Activated CD4-positive, alpha-beta T cell treated with anti-CD3 and anti-CD28 coated beads, Interleukin-2, amount 10 ng/mL, durations not matched to agents 7 days and 5 days (primary cell): Measurements from ENCODE around the gene BRAF. TPM values are rescaled to one million over a fixed set of nuclear protein-coding genes. Genes with fewer than 3 reads are reported as not detected.
"Not testable (repeated sequence)": the region's sequence is repeated elsewhere in the genome, so short reads cannot be mapped to it uniquely, and the experiment has no call there.

Experiments
- CTCF ChIA-PET: fragments of 350-600 bp; sonication (Branson Sonifier 250); formaldehyde crosslinking; loops from one replicate; lab custom pipeline; 2021; ENCODE audit warnings: antibody characterized with exemption; lab: Charles Lee
- POLR2A ChIA-PET: fragments of 350-600 bp; sonication (Branson Sonifier 250); formaldehyde crosslinking; loops from one replicate; lab custom pipeline; 2021; ENCODE audit warnings: antibody characterized with exemption; lab: Charles Lee
- DNase-seq: peaks from one replicate; pipeline ENCODE4 v3.0.0-alpha.2; 2020
- H3K27ac Mint-ChIP-seq: one replicate; pipeline ENCODE4 v1.8.0; 2021; ENCODE audit warnings: mild to moderate bottlenecking, moderate library complexity, mixed read lengths
- H3K27me3 Mint-ChIP-seq: one replicate; pipeline ENCODE4 v1.8.0; 2021; ENCODE audit warnings: mixed read lengths
- H3K36me3 Mint-ChIP-seq: one replicate; pipeline ENCODE4 v1.8.0; 2021; ENCODE audit warnings: low read depth, mixed read lengths
- H3K4me1 Mint-ChIP-seq: one replicate; pipeline ENCODE4 v1.8.0; 2021; ENCODE audit warnings: mixed read lengths
- H3K4me3 Mint-ChIP-seq: one replicate; pipeline ENCODE4 v1.8.0; 2021; ENCODE audit warnings: mild to moderate bottlenecking, moderate library complexity, mixed read lengths
- H3K9me3 Mint-ChIP-seq: one replicate; pipeline ENCODE4 v1.8.0; 2021; ENCODE audit warnings: mixed read lengths
- total RNA-seq, 2 experiments: library from RNA; stranded (reverse); gene quantifications; one replicate each; pipeline ENCODE4 v1.2.3, GENCODE V29; 2021

Gene BRAF
- total RNA-seq, 2 experiments from 2014 or later, result 25.6 to 34.1 TPM

DNA sequence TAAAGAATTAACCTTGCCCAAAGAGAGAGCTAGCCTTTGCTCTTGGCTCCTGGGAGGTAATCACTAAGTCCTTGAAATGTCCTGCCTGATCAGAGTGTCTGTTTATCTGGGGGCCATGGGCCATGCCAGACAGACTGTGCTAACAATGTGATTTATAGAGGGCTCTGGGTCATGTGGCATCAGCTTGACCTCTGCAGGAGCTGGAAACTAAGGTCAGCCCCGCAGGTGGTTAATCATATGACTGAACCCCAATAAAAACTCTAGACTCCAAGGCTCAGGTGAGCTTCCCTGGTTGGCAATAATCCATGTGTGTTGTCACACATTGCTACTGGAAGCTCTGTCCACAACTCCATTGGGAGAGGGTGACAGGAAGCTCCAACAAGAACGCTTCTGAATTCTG, 180.7 kb downstream of the BRAF start:
- Mint-ChIP-seq H3K27ac (no peak overlapping the region), H3K4me1 (no peaks in the 10 kb centered on the region), H3K4me3 (no peak overlapping the region), H3K36me3 (peaks cover 13% of the 10 kb centered on the region), H3K27me3 (no peaks in the 10 kb centered on the region), H3K9me3 (peaks cover 2% of the 10 kb centered on the region)
- POLR2A ChIA-PET, result no interaction called here
- DNase-seq, result no peak
- CTCF ChIA-PET, result interaction anchor here (0.7 to 1.6 kb wide), 2 partner anchors 13 to 109 kb away, joined by 3 to 4 read pairs; no protein-coding TSS in a partner anchor

DNA sequence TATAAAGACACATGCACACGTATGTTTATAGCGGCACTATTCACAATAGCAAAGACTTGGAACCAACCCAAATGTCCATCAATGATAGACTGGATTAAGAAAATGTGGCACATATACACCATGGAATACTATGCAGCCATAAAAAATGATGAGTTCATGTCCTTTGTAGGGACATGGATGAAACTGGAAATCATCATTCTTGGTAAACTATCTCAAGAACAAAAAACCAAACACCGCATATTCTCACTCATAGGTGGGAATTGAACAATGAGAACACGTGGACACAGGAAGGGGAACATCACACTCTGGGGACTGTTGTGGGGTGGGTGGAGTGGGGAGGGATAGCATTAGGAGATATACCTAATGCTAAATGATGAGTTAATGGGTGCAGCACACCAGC, 181.5 kb downstream of the BRAF start:
- H3K36me3 Mint-ChIP-seq, result peaks cover 18% of the 10 kb centered on the region
- DNase-seq, H3K9me3 Mint-ChIP-seq, H3K4me1 Mint-ChIP-seq, H3K4me3 Mint-ChIP-seq, H3K27ac Mint-ChIP-seq, H3K27me3 Mint-ChIP-seq, POLR2A ChIA-PET: not testable (repeated sequence)
- CTCF ChIA-PET, result interaction anchor here (1.6 kb wide), 1 partner anchor 14 kb away, joined by 3 read pairs; no protein-coding TSS in a partner anchor

DNA sequence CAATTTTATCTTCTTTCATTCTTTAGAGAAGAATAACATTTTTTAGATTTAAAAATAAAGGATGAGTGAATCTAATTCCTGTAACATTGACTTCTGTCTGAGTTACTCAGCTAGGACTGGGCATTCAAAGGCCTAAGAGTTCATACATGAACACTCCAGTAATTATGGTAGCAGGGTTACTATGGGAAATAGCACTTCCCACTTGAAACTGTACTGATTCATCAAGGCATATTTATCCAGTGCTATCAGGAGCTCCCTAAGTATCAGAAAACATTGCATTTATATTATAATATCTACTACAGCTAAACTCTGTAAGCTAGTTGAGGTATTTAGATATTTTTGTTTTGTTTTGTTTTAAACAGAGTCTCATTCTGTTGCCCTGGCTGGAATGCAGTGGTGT, 186.4 kb downstream of the BRAF start:
- Mint-ChIP-seq H3K4me3 (no peak overlapping the region), H3K36me3 (peaks cover 21% of the 10 kb centered on the region), H3K27ac (no peak overlapping the region), H3K27me3 (no peaks in the 10 kb centered on the region), H3K9me3 (peaks cover 2% of the 10 kb centered on the region), H3K4me1 (peaks cover 2% of the 10 kb centered on the region)
- CTCF ChIA-PET, result interaction anchor here (0.5 to 0.6 kb wide), 2 partner anchors 234 to 380 kb away, joined by 3 read pairs; no protein-coding TSS in a partner anchor
- DNase-seq, result no peak
- POLR2A ChIA-PET, result no interaction called here

DNA sequence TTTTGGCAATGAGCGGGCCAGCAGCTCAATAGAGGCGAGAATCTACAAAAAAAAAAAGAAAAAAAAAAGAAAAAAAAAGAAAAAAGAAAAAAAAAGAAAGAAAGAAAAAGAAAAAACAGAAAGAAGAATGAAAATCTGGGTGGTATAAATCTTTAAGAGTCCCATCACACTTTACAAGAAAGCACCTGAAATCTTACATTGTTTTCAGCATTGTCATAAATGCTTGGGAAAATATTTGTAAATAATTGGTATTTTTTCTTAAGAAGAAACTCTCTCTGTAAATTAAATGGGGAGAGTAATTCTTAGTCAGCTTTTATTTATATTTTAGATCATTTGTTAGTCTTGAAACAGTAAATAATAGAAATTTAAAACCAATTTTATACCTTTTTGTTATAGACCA, 190.0 kb downstream of the BRAF start:
- Mint-ChIP-seq H3K4me1 (peaks cover 2% of the 10 kb centered on the region), H3K27me3 (no peaks in the 10 kb centered on the region), H3K9me3 (no peaks in the 10 kb centered on the region), H3K4me3 (no peak overlapping the region), H3K27ac (no peak overlapping the region), H3K36me3 (peaks cover 19% of the 10 kb centered on the region)
- no peak for DNase-seq
- POLR2A ChIA-PET, result interaction anchor here (0.6 kb wide), 1 partner anchor 223 kb away, joined by 4 read pairs; no protein-coding TSS in a partner anchor
- CTCF ChIA-PET, result interaction anchor here (0.6 to 1.6 kb wide), 3 partner anchors 12 to 213 kb away, joined by 3 to 6 read pairs (median 4); no protein-coding TSS in a partner anchor

DNA sequence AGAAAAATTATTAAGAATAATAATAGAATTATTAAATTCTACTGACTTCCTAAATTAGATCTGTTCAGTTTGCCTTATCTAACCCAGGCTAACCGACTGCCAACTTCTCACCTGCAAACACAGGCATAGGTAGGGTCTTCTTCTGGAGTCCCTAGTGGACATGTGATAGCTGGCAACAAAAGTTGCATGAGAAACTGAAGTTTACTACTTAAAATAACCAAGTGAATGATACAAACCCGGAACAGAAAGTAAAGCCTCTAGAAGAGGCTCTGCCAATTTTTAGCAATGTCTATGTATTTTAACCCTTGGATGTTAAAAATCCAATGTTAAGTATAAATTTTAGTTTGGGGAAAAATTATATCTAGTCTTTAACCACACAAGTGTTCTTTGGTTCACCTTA, 190.6 kb downstream of the BRAF start:
- Mint-ChIP-seq H3K9me3 (no peaks in the 10 kb centered on the region), H3K4me1 (peaks cover 2% of the 10 kb centered on the region)
- CTCF ChIA-PET, result no interaction called here

GRCh38 chr7:140732416-140732815, 192.3 kb downstream of the BRAF start:
- ChIA-PET CTCF (no interaction called here), POLR2A (no interaction called here)
- H3K27me3 Mint-ChIP-seq, result no peaks in the 10 kb centered on the region
- no peak for DNase-seq
- no peak overlapping the region for H3K4me3 Mint-ChIP-seq
- H3K36me3 Mint-ChIP-seq, result peaks cover 10% of the 10 kb centered on the region
- H3K9me3 Mint-ChIP-seq, result no peaks in the 10 kb centered on the region
- no peak overlapping the region for H3K27ac Mint-ChIP-seq
- no peaks in the 10 kb centered on the region for H3K4me1 Mint-ChIP-seq

More for the DNA sequence above, 190.6 kb downstream of the BRAF start:
- Mint-ChIP-seq H3K4me3 (no peak overlapping the region), H3K27ac (no peak overlapping the region), H3K36me3 (peaks cover 16% of the 10 kb centered on the region), H3K27me3 (no peaks in the 10 kb centered on the region)
- no peak for DNase-seq
- POLR2A ChIA-PET, result no interaction called here

DNA sequence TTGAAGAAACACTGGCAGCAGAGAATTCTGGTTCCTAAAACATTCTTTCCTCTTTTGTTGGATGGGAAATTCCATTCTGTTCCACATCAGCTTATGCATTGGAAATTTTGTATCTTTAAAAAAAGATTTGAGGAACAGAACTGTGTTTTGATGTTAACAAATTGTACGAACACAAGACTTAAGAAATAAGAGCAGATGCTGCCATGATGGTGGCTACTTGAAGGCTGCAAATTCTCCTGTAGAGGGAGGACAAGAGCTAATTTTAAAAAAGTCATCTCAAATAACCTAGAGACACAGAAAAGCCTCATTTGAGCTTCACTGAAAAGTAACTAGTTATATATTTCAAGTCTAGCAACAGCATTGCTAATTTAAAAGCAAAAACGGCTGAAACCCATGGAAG, 198.4 kb downstream of the BRAF start:
- POLR2A ChIA-PET, result no interaction called here
- H3K9me3 Mint-ChIP-seq, result no peaks in the 10 kb centered on the region

DNA sequence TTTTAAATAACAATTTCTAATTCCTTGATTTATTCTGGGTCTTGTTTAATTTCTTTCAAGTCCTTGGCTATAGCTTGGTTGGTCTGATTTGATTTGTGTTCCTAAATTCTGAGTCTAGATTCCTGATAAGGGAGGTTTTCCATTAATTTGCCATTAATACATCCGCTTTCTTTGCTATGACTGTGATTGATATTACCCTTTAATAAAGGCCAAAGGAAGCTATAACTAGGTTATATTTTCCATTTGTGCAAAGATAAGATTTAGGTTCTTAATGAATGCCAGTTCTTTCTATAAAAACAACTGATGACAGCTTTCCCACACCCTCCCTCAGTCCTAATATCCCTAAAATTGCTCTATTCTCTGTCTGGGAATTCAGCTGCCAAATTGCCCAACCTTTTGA, 200.0 kb downstream of the BRAF start:
- no peak for DNase-seq
- ChIA-PET CTCF (no interaction called here), POLR2A (no interaction called here)
- Mint-ChIP-seq H3K4me1 (peaks cover 20% of the 10 kb centered on the region), H3K27me3 (no peaks in the 10 kb centered on the region), H3K4me3 (no peak overlapping the region), H3K27ac (no peak overlapping the region), H3K9me3 (no peaks in the 10 kb centered on the region), H3K36me3 (peaks cover 10% of the 10 kb centered on the region)

More for the DNA sequence above, 198.4 kb downstream of the BRAF start:
- no peak for DNase-seq
- Mint-ChIP-seq H3K27ac (peak overlapping the region; percentile 5), H3K4me1 (peaks cover 18% of the 10 kb centered on the region), H3K27me3 (no peaks in the 10 kb centered on the region), H3K4me3 (no peak overlapping the region), H3K36me3 (peaks cover 12% of the 10 kb centered on the region)
- CTCF ChIA-PET, result interaction anchor here (0.6 to 1.1 kb wide), 7 partner anchors 11 to 286 kb away, joined by 3 to 4 read pairs (median 3); no protein-coding TSS in a partner anchor

GRCh38 chr7:140723574-140723973, 201.2 kb downstream of the BRAF start:
- H3K27ac Mint-ChIP-seq, result peak overlapping the region; percentile 16
- CTCF ChIA-PET, result interaction anchor here (0.9 to 2.3 kb wide), 3 partner anchors 12 to 35 kb away, joined by 3 to 6 read pairs (median 4); no protein-coding TSS in a partner anchor

DNA sequence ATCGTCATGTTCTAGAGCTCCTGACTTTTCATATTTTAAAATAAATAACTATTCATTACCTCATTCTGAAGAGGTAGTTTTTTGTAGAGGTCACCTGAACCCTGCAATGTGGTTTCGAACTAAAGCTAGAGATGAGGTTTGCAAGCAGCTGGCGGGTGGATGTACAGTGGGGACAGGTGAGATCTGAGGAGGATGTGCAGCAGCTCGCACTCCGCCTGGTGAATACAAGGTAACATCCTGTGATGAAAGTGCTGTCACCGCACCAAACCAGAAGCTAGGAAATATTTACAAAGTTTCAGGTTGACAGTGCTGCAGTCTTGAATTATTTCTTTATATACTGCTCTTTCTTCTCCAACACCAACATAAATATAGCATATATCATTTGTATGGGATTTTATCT, 201.7 kb downstream of the BRAF start:
- ChIA-PET CTCF (interaction anchor here (0.6 to 2.3 kb wide), 4 partner anchors 12 to 317 kb away, joined by 3 to 6 read pairs (median 4); no protein-coding TSS in a partner anchor), POLR2A (no interaction called here)
- peaks cover 22% of the 10 kb centered on the region for H3K4me1 Mint-ChIP-seq
- H3K9me3 Mint-ChIP-seq, result no peaks in the 10 kb centered on the region
- peak overlapping the region; percentile 77 for H3K27ac Mint-ChIP-seq
- no peaks in the 10 kb centered on the region for H3K27me3 Mint-ChIP-seq
- no peak overlapping the region for H3K4me3 Mint-ChIP-seq
- H3K36me3 Mint-ChIP-seq, result peaks cover 9% of the 10 kb centered on the region
- DNase-seq, result peak; percentile 67

More at GRCh38 chr7:140723574-140723973, 201.2 kb downstream of the BRAF start:
- peaks cover 22% of the 10 kb centered on the region for H3K4me1 Mint-ChIP-seq
- H3K4me3 Mint-ChIP-seq, result no peak overlapping the region
- POLR2A ChIA-PET, result interaction anchor here (0.6 kb wide), 1 partner anchor 840 kb away, joined by 3 read pairs; no protein-coding TSS in a partner anchor
- H3K9me3 Mint-ChIP-seq, result no peaks in the 10 kb centered on the region
- no peak for DNase-seq
- peaks cover 9% of the 10 kb centered on the region for H3K36me3 Mint-ChIP-seq
- no peaks in the 10 kb centered on the region for H3K27me3 Mint-ChIP-seq

DNA sequence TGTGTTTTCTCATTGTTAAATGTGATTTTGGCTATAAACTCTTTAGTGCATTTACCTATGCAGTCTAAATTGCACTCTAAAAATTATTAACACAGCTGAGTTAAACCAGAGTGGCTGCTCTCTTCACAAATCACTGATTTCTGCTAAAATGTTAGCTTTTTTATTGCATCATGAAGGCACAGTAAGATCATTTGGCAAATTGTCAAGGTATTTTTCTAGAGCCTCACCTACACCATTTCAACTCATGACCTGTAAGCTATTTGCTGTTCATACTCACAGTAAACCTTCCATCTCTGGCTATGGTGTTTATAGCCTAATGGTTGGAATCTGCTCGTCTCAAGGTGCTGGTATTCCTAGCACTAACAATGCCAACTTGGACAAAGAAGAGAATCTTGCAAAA, 202.5 kb downstream of the BRAF start:
- Mint-ChIP-seq H3K36me3 (peaks cover 9% of the 10 kb centered on the region), H3K4me1 (peaks cover 22% of the 10 kb centered on the region), H3K9me3 (no peaks in the 10 kb centered on the region), H3K4me3 (no peak overlapping the region), H3K27ac (no peak overlapping the region), H3K27me3 (no peaks in the 10 kb centered on the region)
- CTCF ChIA-PET, result interaction anchor here (2.3 kb wide), 1 partner anchor 13 kb away, joined by 6 read pairs; no protein-coding TSS in a partner anchor
- DNase-seq, result no peak
- POLR2A ChIA-PET, result interaction anchor here (0.6 kb wide), 1 partner anchor 648 kb away, joined by 4 read pairs; no protein-coding TSS in a partner anchor

DNA sequence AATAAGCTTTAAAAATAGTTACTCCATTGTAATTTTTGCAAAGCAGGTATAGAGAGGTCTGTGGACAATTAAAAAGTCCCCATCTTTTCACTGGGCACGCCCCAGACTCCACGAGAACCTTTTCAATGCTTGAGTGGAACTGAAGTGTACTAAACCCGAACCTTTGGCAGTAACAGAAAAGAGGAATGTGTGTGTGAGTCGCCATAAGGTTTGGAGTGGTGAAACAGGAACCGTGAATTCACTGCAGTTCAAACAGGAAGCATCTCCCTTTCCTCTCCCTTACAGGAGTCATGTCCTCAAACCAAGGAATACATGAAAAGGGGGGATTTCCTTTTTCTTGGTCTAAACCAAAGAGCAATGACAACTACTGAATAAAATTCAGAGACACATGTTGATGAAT, 205.0 kb downstream of the BRAF start:
- no peak overlapping the region for H3K27ac Mint-ChIP-seq
- CTCF ChIA-PET, result no interaction called here

DNA sequence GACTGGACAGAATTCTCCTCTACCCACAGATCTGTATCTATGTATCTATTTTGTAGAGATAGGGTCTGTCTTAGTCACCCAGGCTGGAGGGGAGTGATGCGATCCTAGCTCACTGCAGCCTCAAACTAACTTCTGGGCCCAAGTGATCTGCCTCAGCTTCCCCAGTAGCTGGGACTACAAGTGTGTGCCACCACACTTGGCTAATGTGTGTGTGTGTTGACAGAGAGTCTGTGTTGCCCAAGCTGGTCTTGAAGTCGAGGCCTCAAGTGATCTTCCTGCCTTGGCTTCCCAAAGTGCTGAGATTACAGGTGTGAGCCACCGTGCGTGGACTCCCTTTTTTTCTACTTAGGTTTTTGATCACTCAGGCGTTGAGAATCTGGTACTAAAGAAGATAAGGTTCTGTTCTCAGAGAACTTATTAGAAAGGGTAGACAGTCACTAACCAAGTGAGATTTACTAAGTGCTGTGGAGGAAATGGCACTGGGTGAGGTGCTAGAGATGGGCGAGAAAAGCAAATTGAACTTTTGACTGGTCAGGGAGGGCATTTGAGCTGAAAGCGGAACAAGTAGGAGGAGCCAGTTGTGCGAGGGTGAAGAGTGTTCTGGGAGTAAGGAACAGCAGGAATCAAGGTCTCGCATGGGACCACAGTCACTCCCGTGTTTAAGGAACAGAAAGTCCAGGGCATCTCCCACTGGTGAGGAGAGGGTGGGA, 210.2 kb downstream of the BRAF start:
- no peak for DNase-seq
- Mint-ChIP-seq H3K36me3 (peaks cover 35% of the 10 kb centered on the region), H3K9me3 (peaks cover 3% of the 10 kb centered on the region), H3K4me1 (no peaks in the 10 kb centered on the region), H3K27ac (no peak overlapping the region), H3K4me3 (no peak overlapping the region), H3K27me3 (no peaks in the 10 kb centered on the region)
- POLR2A ChIA-PET, result no interaction called here
- CTCF ChIA-PET, result interaction anchor here (0.9 to 1.1 kb wide), 3 partner anchors 12 to 31 kb away, joined by 3 read pairs; no protein-coding TSS in a partner anchor

More for the DNA sequence above, 205.0 kb downstream of the BRAF start:
- peaks cover 22% of the 10 kb centered on the region for H3K4me1 Mint-ChIP-seq
- H3K27me3 Mint-ChIP-seq, result no peaks in the 10 kb centered on the region
- no peaks in the 10 kb centered on the region for H3K9me3 Mint-ChIP-seq
- H3K4me3 Mint-ChIP-seq, result no peak overlapping the region
- DNase-seq, result no peak
- POLR2A ChIA-PET, result no interaction called here
- H3K36me3 Mint-ChIP-seq, result peaks cover 3% of the 10 kb centered on the region
